Measurements from ENCODE around the gene ATAT1. TPM values are rescaled to one million over a fixed set of nuclear protein-coding genes. Genes with fewer than 3 reads are reported as not detected.
"Not testable (repeated sequence)": the region's sequence is repeated elsewhere in the genome, so short reads cannot be mapped to it uniquely, and the experiment has no call there.

Gene ATAT1
- total RNA-seq, 2 experiments from 2014 or later = 10.4 to 17.8 TPM

DNA sequence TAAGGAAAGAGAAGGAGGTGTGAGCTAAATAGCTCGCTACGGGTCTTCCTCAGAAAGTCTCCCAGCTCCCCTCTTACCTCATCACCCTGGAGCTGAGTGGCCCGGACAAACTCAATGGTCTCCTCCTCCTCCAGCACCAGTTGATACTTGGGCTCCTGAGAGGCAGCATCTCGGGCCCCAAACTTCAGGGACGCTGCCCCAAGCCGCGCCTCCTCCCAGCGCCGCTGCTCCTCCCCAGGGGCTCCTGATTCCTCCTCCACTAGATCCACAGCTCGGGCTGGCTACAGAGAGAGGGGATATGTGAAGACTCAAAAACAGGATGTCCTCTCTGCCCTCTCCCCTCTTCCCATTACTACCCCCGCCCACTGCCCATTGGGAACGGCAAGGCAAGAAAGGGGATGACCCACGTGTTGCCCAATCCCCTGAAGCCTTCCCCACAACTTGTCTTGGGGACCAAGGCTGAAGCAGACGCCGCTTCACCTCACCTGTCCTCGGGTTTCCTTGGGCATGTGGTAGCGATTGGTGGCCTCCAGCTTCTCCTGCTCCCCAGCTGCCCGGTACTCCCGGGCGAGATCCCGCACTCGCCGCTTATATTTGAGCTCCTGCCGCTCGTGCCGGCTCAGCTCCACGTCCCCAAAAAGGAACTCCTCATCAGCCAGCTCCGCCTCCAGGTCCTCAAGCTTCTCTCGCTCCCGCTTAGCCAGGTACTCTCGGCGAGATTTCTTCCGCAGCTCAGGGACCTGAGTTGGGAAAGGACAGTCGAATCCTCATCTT, 38.5 kb downstream of the ATAT1 start:
- POLR2A ChIA-PET = no interaction called here

DNA sequence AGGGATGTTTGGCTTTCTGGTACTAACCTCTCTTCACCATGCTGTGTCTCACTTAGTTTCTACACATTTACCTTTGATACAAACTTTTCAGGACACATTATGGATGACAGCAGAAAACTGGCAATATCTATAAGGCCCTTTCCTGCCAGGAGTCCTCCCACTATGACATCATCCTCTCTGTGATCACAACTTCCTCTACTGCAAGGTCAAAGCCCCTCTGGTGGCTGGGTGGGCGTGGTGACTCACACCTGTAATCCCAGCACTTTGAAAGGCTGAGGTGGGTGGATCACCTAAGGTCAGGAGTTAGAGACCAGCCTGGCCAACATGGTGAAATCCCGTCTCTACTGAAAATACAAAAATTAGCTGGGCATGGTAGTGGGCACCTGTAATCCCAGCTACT, 39.6 kb downstream of the ATAT1 start:
- H3K9me2 ChIP-seq (ENCODE audit: insufficient read depth, low read length); H3K27ac ChIP-seq (ENCODE audit: low read depth, low read length, poor library complexity, severe bottlenecking); H3K4me3 ChIP-seq (ENCODE audit: low read depth, low read length, poor library complexity, severe bottlenecking); H4K20me1 ChIP-seq (ENCODE audit: insufficient read depth, low read length); H3K4me2 ChIP-seq (ENCODE audit: low read length); BruUV-seq (replicated peaks); H2AFZ ChIP-seq (ENCODE audit: low read length); POLR2A ChIA-PET; H3K4me1 ChIP-seq (ENCODE audit: insufficient read depth, low read length, poor library complexity, severe bottlenecking); H3K9me3 ChIP-seq (ENCODE audit: low read length); CTCF ChIA-PET (ENCODE audit: unreplicated experiment); intact Hi-C loops (cut with micrococcal nuclease; ENCODE audit: unreplicated experiment); DNase-seq (ENCODE audit: low spot score); H3K79me2 ChIP-seq (ENCODE audit: insufficient read depth, low read depth, low read length): not testable (repeated sequence)
- peaks cover 68% of the 10 kb centered on the region for H3K36me3 ChIP-seq (ENCODE audit: insufficient read depth, low read length)

More for the DNA sequence above, 38.5 kb downstream of the ATAT1 start:
- Histone ChIP-seq H3K79me2 (ENCODE audit: insufficient read depth, low read depth, low read length) (no peaks in the 10 kb centered on the region), H3K9me3 (ENCODE audit: low read length) (no peaks in the 10 kb centered on the region), H3K4me3 (ENCODE audit: low read depth, low read length, poor library complexity, severe bottlenecking) (no peak overlapping the region), H2AFZ (ENCODE audit: low read length) (no peak overlapping the region), H3K36me3 (ENCODE audit: insufficient read depth, low read length) (peaks cover 68% of the 10 kb centered on the region), H4K20me1 (ENCODE audit: insufficient read depth, low read length) (no peaks in the 10 kb centered on the region), H3K4me1 (ENCODE audit: insufficient read depth, low read length, poor library complexity, severe bottlenecking) (no peaks in the 10 kb centered on the region), H3K4me2 (ENCODE audit: low read length) (no peak overlapping the region), H3K27ac (ENCODE audit: low read depth, low read length, poor library complexity, severe bottlenecking) (no peak overlapping the region), H3K9me2 (ENCODE audit: insufficient read depth, low read length) (no peaks in the 10 kb centered on the region)
- no peak for DNase-seq (ENCODE audit: low spot score)
- TSS peak; percentile 61 for BruUV-seq (replicated peaks)
- intact Hi-C loops (cut with micrococcal nuclease; ENCODE audit: unreplicated experiment) = no loop called here
- CTCF ChIA-PET (ENCODE audit: unreplicated experiment) = interaction anchor here (0.5 kb wide), 1 partner anchor 690 kb away, joined by 5 read pairs; no protein-coding TSS in a partner anchor
- TF ChIP-seq, protein P1, sequence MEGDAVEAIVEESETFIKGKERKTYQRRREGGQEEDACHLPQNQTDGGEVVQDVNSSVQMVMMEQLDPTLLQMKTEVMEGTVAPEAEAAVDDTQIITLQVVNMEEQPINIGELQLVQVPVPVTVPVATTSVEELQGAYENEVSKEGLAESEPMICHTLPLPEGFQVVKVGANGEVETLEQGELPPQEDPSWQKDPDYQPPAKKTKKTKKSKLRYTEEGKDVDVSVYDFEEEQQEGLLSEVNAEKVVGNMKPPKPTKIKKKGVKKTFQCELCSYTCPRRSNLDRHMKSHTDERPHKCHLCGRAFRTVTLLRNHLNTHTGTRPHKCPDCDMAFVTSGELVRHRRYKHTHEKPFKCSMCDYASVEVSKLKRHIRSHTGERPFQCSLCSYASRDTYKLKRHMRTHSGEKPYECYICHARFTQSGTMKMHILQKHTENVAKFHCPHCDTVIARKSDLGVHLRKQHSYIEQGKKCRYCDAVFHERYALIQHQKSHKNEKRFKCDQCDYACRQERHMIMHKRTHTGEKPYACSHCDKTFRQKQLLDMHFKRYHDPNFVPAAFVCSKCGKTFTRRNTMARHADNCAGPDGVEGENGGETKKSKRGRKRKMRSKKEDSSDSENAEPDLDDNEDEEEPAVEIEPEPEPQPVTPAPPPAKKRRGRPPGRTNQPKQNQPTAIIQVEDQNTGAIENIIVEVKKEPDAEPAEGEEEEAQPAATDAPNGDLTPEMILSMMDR (conservative IDR thresholded peaks at IDR 0.05; ENCODE audit: low read length) = no peak
- no peak for TF ChIP-seq EZH2phosphoT487 (IDR thresholded peaks at IDR 0.05; ENCODE audit: borderline replicate concordance, low read depth, low read length)

DNA sequence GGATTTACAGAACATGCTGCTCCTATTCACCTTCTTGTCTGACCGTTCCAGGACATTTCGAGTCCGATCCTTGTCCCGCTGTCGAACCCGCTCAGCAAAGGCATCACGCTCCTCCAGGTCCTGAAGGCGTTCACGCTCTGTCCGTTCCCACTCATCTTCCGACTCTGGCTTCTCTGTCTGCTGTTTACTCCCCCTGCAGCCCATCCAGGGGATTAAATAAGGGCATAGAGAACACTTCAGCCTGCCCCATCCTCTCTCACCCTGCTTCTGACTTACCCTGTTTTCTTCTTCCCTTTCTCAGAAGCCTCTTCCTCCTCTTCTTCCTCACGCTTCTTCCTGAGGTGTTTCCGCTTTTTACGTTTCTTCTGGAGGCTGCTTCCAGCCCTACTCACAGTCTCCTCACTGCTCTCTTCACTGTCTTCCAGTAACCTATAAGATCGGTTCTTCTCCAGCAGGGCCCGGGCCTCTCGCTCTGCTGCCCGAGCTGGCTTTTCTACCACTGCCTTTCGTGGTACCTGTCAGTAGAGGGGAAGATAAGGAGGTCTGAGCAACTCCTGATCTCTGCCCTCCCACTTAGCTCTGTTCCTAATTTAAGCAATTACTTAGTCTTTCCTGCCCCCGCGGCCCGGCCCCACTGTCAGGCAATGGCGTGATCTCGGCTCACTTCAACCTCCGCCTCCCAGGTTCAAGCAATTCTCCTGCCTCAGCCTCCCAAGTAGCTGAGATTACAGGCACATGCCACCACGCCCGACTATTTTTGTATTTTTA, 44.3 kb downstream of the ATAT1 start:
- no peaks in the 10 kb centered on the region for H4K20me1 ChIP-seq (ENCODE audit: insufficient read depth, low read length)
- peaks cover 28% of the 10 kb centered on the region for H3K36me3 ChIP-seq (ENCODE audit: insufficient read depth, low read length)
- H3K4me3 ChIP-seq (ENCODE audit: low read depth, low read length, poor library complexity, severe bottlenecking) = no peak overlapping the region
- H3K4me2 ChIP-seq (ENCODE audit: low read length) = no peak overlapping the region; the same call in 1 of the 2 replicates
- no TSS peak for BruUV-seq (replicated peaks)
- no peak for TF ChIP-seq EZH2phosphoT487 (IDR thresholded peaks at IDR 0.05; ENCODE audit: borderline replicate concordance, low read depth, low read length)
- TF ChIP-seq, protein P1 (conservative IDR thresholded peaks at IDR 0.05; ENCODE audit: low read length) = peak; percentile 34
- ChIA-PET POLR2A (no interaction called here), CTCF (ENCODE audit: unreplicated experiment) (no interaction called here)
- H3K27ac ChIP-seq (ENCODE audit: low read depth, low read length, poor library complexity, severe bottlenecking) = no peak overlapping the region
- intact Hi-C loops (cut with micrococcal nuclease; ENCODE audit: unreplicated experiment) = loop anchor here (5.0 to 10.0 kb wide), 2 partner anchors 129 to 214 kb away; partner anchors contain the start of gene DDR1
- H3K79me2 ChIP-seq (ENCODE audit: insufficient read depth, low read depth, low read length) = peaks cover 12% of the 10 kb centered on the region; the same call in 1 of the 2 replicates
- H2AFZ ChIP-seq (ENCODE audit: low read length) = no peak overlapping the region
- peaks cover 12% of the 10 kb centered on the region for H3K4me1 ChIP-seq (ENCODE audit: insufficient read depth, low read length, poor library complexity, severe bottlenecking)
- no peaks in the 10 kb centered on the region for H3K9me2 ChIP-seq (ENCODE audit: insufficient read depth, low read length)
- no peaks in the 10 kb centered on the region for H3K9me3 ChIP-seq (ENCODE audit: low read length)
- no peak for DNase-seq (ENCODE audit: low spot score)

Measured in OCI-LY7 (cell line).